ENCODE data around the gene BDKRB2. TPM values are rescaled to one million over a fixed set of nuclear protein-coding genes. Genes with fewer than 3 reads are reported as not detected.
A peak's percentile ranks its signal among the peaks of the same experiment; 100 is the strongest.

The BDKRB2 gene
- total RNA-seq, 1 donor from 2014 or later: 3.2 TPM

DNA sequence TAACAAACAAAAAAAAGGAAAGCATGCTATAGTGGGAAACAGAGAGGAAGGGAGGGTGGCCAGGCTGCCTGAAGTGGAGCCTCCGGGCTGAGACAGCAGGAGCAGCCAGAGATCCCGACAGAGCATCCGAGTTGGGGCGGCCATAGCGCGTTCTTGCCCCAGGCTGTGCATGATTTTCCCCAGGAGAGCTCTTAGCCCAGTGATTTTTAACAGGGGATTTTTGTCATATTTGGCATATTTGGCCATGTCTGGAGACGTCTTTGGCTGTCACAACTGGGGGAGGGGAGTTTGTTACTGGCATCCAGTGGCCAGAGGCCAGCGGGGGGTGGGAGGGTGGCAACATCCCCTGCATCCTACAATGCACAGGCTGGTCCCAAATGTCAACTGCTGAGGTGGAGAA is 74.9 kb downstream of the BDKRB2 start:
- H3K36me3 ChIP-seq (ENCODE audit: control insufficient read depth, insufficient read depth, low read length): no peaks in the 10 kb centered on the region
- FAIRE-seq: no peak

GRCh38 chr14:96280104-96280503 is 75.5 kb downstream of the BDKRB2 start:
- H3K4me3 ChIP-seq (ENCODE audit: low read depth, low read length): no peak overlapping the region
- TF ChIP-seq CTCF (IDR thresholded peaks at IDR 0.05; ENCODE audit: insufficient read depth, low read length, severe bottlenecking): no peak
- H3K27me3 ChIP-seq (ENCODE audit: control insufficient read depth, insufficient read depth, low read length): no peaks in the 10 kb centered on the region
- DNase-seq (ENCODE audit: low read depth): no peak
- no peaks in the 10 kb centered on the region for H3K36me3 ChIP-seq (ENCODE audit: control insufficient read depth, insufficient read depth, low read length)
- FAIRE-seq: no peak

More for the DNA sequence above, 74.9 kb downstream of the BDKRB2 start:
- no peak for TF ChIP-seq CTCF (IDR thresholded peaks at IDR 0.05; ENCODE audit: insufficient read depth, low read length, severe bottlenecking)
- H3K4me3 ChIP-seq (ENCODE audit: low read depth, low read length): no peak overlapping the region
- DNase-seq (ENCODE audit: low read depth): no peak
- H3K27me3 ChIP-seq (ENCODE audit: control insufficient read depth, insufficient read depth, low read length): no peaks in the 10 kb centered on the region

- FAIRE-seq (no peak), DNase-seq (ENCODE audit: low read depth) (no peak)
- TF ChIP-seq CTCF (IDR thresholded peaks at IDR 0.05; ENCODE audit: insufficient read depth, low read length, severe bottlenecking): no peak
- H3K4me3 ChIP-seq (ENCODE audit: low read depth, low read length): no peak overlapping the region
- no peaks in the 10 kb centered on the region for H3K27me3 ChIP-seq (ENCODE audit: control insufficient read depth, insufficient read depth, low read length)
- H3K36me3 ChIP-seq (ENCODE audit: control insufficient read depth, insufficient read depth, low read length): peaks cover 1% of the 10 kb centered on the region
Observed at GRCh38 chr14:96281486-96281885, 76.8 kb downstream of the BDKRB2 start.

DNA sequence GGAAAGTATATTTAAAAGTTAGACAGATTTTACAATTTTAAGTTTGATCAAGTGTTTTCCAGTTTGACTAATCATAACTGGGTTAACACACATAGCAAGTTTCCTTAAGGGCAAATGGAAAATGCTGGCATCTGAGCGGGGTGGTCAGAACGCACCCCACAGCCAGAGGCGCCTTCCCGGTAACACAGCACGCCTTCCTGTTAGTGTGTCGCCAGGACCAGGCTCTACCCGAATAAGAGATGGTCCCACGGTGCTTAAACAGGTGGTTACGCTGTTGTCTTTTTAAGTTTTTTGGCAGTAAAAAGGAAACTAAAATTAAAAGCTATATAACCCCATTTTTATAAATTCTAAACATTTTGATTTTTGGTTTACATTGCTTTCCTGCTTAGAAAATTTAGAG is 79.4 kb downstream of the BDKRB2 start:
- FAIRE-seq: no peak
- no peak for DNase-seq (ENCODE audit: low read depth)
- TF ChIP-seq CTCF (IDR thresholded peaks at IDR 0.05; ENCODE audit: insufficient read depth, low read length, severe bottlenecking): no peak
- Histone ChIP-seq H3K4me3 (ENCODE audit: low read depth, low read length) (no peak overlapping the region), H3K36me3 (ENCODE audit: control insufficient read depth, insufficient read depth, low read length) (peaks cover 1% of the 10 kb centered on the region), H3K27me3 (ENCODE audit: control insufficient read depth, insufficient read depth, low read length) (no peaks in the 10 kb centered on the region)

- no peaks in the 10 kb centered on the region for H3K27me3 ChIP-seq (ENCODE audit: control insufficient read depth, insufficient read depth, low read length)
- no peak for TF ChIP-seq CTCF (IDR thresholded peaks at IDR 0.05; ENCODE audit: insufficient read depth, low read length, severe bottlenecking)
- DNase-seq (ENCODE audit: low read depth): no peak
- no peak for FAIRE-seq
- H3K36me3 ChIP-seq (ENCODE audit: control insufficient read depth, insufficient read depth, low read length): peaks cover 4% of the 10 kb centered on the region
- H3K4me3 ChIP-seq (ENCODE audit: low read depth, low read length): no peak overlapping the region
Observed at GRCh38 chr14:96284430-96284829, 79.8 kb downstream of the BDKRB2 start.

DNA sequence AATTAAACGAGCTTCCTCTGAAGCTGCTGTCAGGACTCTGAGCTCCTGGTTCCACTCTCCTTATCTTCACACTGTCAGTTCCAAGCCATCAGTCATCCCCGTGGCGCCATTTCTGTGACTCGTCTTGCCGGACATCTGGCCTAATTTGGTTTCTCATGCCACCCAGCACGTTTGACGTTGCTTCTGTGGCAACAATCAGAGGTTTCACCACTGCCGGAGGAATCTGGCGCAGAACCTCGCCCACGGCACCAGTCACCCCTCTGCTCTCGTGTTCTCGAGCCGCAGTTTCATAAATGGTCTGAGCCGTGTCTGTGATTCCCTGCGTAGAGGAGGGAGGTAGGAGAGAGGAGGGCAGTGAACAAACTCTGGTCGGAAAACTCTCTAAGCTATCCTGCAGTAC is 81.0 kb downstream of the BDKRB2 start:
- no peak overlapping the region for H3K4me3 ChIP-seq (ENCODE audit: low read depth, low read length)
- peak; percentile 13 for FAIRE-seq
- no peak for DNase-seq (ENCODE audit: low read depth)
- no peak for TF ChIP-seq CTCF (IDR thresholded peaks at IDR 0.05; ENCODE audit: insufficient read depth, low read length, severe bottlenecking)
- no peaks in the 10 kb centered on the region for H3K27me3 ChIP-seq (ENCODE audit: control insufficient read depth, insufficient read depth, low read length)
- peaks cover 6% of the 10 kb centered on the region for H3K36me3 ChIP-seq (ENCODE audit: control insufficient read depth, insufficient read depth, low read length)
